ENCODE results near the gene PTPRM.

DNA sequence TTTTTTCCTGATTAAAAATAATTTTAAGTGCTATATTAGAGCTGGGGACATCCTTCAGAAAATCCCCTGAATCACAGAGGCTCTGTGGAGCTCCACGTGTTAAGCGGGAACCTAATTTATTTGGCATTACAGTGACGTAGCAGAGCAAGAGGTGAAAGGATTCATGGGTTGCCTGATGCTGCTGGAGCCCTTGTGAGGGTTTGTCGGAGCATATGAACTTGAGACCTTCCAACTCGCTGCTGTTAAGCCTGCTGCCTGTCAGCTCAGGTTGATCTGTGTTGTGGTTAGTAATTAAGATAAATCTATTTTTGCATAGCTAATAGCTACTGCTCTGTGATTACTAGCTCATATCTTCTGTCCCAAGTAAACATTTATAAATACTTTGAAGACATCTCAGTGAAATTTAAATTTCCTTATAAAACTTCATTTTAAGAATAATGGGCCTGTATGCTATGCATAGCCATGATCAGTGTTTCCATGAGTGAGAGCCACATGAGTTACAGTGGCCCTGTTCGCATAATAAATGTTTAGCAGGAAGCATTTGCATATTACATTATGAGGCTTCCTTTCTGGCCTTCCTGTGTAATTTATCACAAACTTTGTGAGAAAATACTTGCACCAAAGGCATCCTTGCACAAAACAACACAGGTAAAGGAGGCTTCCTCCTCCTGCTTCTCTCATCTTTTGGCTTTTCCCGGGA is 438.9 kb downstream of the PTPRM start:
- TF ChIP-seq, protein P1, sequence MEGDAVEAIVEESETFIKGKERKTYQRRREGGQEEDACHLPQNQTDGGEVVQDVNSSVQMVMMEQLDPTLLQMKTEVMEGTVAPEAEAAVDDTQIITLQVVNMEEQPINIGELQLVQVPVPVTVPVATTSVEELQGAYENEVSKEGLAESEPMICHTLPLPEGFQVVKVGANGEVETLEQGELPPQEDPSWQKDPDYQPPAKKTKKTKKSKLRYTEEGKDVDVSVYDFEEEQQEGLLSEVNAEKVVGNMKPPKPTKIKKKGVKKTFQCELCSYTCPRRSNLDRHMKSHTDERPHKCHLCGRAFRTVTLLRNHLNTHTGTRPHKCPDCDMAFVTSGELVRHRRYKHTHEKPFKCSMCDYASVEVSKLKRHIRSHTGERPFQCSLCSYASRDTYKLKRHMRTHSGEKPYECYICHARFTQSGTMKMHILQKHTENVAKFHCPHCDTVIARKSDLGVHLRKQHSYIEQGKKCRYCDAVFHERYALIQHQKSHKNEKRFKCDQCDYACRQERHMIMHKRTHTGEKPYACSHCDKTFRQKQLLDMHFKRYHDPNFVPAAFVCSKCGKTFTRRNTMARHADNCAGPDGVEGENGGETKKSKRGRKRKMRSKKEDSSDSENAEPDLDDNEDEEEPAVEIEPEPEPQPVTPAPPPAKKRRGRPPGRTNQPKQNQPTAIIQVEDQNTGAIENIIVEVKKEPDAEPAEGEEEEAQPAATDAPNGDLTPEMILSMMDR (conservative IDR thresholded peaks at IDR 0.05; ENCODE audit: low read depth, low read length), result no peak
- no peak for TF ChIP-seq EZH2 (IDR thresholded peaks at IDR 0.05; ENCODE audit: borderline replicate concordance, low read depth, low read length, poor library complexity, severe bottlenecking)
